Activated CD4-positive, alpha-beta T cell treated with anti-CD3 and anti-CD28 coated beads for 4 hours (primary cell): ENCODE data around the gene LMX1A.

Source experiments
- DNase-seq, 2 donors: peaks; one replicate each; pipeline ENCODE4 v3.0.0-alpha.2; 2020

LMX1A gene

DNA sequence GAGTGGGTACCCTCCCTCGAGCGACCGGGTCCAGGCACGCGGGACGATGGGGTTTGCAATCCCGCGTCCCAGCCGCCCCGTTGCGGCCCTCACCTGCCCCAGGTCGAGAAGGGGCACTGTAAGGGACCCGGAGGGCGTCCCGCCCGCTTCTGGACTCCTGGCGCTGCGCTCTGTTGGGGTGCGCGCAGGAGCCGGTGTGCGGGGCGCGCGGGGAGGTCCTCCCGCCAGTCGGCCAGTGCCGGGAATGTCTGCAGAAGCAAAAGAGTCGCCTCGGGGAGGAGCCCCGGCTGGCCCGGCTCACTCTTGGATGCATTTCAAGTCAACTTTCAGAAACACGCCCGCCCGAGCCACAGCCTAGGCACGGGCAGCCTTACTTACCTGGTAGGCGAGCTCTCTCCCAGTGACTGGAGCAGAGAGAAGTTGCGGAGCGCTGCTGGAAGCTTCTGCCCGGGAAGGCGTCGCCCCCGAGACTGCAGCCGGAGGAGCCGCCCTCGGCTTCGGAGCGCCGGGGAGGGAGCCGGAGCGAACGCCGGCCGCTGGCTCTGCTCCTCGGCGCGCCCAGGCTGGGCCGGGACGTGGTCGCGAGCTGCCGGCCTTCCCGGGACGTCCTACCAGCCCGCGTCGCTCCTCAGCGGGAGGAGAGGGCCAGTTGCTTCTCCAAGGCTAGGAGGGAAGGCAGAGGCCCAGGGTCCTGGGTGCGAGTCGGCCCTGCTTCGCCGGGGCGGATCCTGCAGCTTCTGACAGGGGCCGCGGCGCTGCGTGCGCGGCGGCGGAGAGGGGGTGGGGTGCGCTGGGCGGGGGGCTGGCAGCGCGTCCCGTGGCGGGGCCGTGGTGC is at the start of gene LMX1A:
TSS of gene LMX1A (minus strand) at position 739 of the 835 bp plus-strand sequence. CDS start 1,156 bp downstream, outside the sequence.
- no peak for DNase-seq

DNA sequence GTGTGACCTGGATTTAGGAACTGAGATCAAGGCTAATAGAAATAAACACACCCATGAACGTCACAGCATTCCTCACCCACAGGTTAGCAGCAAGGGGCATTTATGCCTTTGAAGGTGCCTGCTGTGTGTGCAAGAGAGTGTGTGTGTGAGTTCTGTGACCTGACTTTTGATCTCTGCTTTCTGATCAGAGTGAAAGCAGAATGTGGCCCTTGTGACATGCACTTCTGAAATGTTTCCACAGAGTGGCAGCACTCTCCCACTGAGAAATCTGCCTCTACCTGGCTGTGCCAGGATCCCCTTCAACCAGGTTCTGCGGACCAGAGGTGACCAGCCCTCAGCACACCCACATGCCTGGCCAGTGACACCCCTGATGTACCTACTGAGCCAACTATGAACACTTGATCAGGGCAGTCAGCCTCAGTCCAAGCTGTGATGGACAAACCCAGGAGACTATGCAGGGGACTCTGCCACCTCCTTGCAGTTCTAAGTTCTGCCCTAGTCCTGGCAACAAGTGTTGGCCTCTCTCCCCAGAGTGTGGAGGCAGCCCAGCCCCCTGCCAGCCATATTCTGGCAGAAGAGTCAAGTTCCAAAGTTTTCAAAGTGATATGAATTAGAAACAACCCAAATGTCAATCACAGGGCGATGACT is 47.4 kb upstream of the LMX1A start:
- peak in 1 of 2 donors; percentile 11 for DNase-seq

DNA sequence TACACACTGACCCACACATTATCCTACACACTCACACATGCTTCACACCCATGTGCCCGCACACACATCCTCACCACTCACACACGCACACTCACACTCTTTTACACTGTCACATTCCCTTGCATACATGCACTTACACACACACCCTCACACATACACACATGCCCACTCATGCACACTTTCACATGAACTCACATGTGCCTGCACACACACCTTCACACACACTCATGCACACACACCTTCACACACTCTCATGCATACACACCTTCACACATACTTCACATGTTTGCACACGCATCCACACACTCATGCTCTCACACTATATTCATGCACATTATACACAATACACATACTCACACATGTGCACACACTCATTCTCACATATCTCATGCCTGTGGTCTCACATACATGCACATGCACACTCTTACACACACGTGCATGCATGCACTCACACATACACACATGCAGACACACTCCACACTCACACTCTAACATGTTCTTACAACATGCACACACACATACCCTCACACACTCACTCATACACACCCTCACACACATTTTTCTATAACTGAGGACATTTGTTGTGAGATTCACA is 46.1 kb upstream of the LMX1A start:
- no peak for DNase-seq

DNA sequence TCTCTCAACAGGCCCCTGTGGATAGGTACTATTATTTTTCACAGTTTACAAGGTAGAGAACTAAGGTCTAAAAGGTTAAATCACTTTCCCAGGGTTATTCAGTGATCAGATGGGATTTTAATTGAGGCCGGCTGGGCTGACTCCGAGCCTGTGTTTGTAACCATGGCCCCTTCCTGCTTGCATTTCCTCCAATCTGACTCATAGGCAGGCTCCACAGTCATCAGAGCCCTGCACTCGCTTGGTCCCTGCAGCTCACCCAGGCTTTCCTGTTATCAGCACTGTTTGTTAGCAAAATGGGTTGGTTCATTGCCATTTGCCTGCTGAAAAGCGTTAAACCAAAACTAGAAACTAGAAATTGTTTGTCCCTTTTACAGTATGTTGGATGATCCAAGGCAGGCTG is 41.4 kb upstream of the LMX1A start:
- DNase-seq: no peak

DNA sequence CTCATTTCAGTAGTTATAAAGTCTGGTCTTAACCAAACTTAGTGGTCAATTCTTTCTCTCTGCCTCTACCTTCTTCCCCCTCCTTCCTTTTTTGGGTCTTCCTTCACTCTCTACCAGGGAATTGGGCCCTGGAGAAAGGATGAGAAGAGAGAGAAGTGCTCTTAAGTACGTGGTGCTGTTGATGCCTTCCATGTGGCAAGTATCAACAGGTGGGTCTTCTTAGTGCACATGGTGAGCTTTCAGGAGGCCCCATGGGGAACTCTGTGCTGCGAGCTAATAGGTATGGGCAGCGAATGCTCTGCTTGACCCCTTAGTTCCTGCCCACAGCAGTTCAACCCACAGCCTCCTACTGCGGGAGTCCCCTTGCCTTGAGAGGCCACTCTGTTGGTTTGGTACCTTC is 39.4 kb upstream of the LMX1A start:
- no peak for DNase-seq

DNA sequence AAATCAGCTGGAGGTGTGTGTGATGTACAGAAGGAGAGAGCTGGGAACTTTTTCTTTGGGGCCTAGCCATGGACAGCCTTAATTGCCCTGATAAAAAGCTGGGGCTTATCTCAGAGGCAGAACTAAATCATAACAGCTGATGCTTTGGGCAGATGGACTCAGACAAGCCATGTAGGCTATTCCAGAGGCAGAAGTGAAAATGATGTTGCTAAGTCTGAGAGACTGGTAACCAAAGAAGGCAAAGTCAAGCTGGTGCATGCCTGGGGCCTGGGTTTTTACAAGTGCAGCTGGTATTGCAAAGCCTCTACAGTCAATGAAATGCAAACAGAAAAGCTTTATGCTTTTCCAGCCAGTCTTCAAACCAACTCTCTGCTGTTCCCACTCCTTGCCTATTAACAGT is 39.0 kb upstream of the LMX1A start:
- no peak for DNase-seq

DNA sequence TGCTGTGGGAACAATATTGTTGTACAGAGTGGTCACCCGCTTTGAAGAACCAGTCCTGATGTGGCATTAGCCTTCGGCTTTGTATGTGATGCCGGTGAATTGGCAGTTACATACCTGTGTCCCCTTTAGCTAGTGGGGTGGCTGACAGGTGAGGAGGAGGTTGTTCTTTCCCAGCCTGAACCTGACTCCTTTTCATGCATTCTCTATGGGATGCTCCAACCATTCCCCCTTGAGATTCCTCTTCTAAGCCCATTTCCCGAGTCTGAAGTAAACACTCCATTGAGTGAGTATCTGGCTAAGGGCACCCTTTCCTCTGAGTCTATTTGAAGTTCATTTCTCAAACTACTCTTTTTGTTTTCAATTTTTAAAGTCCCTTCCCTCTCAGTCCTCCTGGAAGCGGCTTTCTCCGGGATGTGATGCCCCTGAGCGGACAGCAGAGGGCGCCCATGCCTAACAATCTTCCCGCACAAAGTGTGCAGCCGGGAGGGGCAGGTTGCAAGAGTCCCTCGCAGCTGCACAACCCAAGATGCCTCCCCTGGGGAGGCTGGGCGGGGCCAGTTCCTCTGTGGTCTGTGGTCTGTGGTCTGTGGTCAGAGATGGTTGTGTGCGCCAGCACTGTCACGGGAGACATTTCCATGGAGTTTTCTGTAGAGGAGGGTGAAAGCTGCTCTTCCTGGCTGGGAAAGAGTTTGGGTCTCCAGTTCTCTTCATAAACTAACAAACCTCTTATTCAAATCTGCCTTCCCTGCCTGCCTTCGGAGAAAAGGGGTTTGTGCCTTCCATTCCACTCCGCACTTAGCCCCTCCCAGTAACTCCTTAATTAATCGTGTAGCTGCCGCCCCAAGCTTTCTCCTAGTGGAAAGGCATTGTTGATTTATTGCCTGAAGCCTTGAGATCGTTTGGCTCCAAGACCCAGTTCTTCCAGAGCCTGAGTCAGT is 36.4 kb upstream of the LMX1A start:
- peak; percentile 84 to 87 for DNase-seq

DNA sequence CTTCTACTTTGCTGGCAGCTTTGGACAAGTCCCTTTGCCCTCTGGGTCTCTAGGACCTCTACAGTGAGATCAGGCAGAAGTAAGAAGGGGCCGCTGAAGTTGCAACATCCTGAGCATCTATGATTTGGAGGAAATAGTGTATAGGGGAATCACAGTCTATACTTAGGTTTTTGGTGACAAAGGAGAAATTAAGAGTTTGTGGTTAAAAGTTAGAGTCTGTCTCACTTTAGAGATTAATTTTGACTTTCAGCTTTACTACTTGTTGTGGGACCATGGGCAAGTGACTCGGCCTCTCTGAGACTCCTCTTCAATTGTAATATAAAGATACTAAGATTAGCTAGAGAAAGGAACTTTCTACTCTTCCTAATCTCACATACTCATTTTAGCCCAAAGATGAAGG is 33.1 kb upstream of the LMX1A start:
- DNase-seq: no peak

DNA sequence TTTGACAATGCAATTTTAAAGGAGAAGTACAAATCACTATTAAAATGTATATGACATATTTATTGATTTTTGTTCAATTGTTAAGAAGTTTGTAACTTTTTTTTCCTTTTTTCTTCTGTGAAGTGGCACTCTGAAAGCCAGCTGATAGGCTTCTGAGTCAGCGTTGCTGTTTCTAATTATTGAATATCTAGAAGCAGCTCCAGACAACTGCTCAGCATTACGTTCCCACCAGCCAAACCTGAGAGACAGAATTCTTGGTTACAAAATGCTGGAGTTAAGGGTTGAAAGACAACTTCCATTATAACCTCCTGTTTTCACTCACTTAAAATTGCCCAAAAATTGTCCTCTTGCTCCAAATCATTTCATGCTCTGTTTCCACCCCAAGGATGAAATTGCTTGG is 31.4 kb upstream of the LMX1A start:
- no peak for DNase-seq

DNA sequence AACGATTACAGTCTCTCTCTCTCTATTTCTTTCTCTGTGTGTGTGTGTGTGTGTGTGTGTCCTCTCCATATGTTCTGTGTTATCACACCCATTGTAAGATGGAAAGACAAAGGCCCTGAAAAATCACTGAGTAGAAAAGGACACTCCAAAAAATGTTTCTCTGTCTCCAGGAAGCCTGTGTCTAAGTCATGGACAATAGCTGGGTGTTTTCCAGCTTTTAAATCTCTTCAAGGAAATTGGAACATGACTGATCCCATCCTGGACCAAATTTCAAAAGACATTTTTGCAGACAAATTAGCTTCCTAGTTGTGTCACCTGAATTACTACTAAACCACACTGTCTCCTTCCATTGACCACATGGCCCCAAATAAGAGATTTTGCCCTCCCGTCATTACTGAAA is 31.0 kb upstream of the LMX1A start:
- no peak for DNase-seq

DNA sequence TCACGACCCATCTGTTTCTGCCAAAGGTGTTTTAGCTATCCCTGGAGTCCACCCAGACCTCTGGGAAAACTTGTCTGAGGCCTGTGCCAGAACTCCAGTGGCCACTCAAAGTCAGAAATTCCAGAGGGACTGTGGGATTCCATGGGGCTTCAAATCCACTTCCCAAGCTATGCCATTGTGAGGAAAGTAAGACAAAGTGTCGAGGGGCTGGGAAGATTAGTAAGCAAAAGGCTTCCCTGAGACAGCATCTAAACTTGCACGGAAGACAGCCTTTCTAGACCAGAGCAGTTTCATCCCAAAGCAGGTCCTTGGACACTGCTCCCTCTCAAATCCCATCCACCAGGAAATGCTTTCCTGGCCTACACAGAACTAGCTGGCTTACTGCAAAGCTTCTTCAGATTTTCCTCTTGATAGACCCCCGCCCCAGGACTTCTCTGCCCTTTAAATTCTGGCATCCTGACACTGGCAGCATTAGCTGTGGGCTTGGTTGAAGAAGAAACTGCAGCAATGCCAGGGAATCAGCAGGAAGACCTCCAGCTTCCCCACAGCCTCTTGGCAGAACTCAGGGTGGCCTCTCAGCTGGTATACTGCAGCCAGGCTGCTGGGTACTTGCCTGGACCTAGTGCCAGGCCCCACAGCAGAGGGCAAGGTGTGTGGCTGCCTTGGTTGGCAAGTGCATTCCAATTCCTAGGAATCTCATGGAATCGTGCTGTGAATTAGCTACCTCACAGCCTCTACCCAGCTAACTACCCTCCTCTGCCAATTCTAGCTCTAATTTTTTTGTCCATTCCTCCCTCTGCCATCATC is 27.3 kb upstream of the LMX1A start:
- no peak for DNase-seq

DNA sequence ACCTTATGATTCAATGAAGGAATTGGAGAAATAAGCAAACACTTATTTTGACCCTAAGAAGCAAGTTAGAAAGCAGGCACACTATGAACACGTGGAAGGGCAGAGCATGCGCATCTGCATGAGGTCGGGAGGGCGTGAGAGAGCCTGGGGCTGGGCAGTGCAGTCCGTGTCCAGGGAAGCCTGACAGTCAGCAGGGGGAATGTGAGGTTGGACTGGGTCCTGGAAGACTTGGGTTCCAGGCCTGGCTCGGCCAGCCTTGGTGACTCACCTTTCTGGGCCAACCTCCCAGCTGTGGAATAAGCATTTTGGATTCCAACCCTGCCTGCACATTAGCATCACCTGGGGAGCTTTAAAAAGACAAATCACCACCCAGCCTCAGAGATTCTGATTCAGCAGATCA is 26.6 kb upstream of the LMX1A start:
- DNase-seq: no peak

DNA sequence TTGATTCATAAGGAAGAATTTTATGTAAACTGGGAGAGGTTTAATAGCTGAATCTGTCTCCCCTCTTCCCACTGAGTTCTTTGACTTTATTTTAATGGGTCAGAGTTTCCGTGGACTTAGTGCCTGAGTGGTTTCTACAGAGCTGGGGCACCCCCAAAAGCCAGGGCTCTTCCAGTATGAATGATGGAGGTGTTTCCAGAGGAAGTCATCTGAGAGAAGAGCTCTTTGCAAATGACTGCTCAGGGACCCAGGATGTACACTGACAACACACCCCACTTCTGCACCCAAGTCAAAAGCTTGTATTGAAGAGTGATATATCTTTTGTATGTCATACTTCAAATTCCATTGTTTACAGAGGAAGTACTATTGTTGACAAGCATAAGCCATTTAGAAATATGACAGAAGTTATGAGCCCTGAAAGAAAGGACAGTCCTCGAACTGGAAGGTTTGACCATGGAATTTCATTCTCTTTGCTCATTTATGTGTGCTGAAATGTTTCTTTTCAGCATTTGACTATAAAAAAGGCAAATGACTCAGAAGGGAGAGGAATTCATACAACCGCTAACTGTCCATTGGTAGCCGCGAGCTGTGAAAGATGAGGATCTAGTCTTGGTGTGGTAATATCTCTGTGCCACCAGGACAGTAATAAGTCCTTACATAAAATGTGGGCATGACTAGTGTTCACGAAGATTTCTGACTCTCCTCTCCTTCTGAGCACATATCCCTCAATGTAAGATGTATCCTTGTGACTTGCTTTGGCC is 25.4 kb upstream of the LMX1A start:
- no peak for DNase-seq

DNA sequence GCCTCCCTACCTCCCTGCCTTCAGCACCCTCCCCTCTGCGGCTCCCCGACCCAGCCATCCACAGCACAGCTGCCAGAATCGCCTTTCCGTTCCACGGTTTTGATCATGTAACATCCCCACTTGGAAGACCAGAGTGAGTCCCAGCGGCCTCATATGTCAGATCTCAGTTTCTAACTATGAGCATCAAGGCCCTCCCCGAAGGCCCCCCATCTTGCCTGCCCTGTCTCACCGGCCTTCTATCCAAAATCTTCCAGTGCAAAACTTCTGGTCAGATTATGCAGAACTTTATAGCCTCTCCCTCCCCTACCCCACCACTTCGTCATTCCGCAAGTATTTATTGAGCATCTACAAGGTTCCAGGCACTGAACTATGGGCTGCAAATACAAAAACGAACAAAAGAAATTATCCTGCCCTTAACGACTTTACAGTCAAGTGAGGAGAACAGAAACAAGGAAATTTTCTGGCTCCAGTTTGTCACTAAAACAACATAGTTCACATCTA is 20.3 kb upstream of the LMX1A start:
- no peak for DNase-seq

DNA sequence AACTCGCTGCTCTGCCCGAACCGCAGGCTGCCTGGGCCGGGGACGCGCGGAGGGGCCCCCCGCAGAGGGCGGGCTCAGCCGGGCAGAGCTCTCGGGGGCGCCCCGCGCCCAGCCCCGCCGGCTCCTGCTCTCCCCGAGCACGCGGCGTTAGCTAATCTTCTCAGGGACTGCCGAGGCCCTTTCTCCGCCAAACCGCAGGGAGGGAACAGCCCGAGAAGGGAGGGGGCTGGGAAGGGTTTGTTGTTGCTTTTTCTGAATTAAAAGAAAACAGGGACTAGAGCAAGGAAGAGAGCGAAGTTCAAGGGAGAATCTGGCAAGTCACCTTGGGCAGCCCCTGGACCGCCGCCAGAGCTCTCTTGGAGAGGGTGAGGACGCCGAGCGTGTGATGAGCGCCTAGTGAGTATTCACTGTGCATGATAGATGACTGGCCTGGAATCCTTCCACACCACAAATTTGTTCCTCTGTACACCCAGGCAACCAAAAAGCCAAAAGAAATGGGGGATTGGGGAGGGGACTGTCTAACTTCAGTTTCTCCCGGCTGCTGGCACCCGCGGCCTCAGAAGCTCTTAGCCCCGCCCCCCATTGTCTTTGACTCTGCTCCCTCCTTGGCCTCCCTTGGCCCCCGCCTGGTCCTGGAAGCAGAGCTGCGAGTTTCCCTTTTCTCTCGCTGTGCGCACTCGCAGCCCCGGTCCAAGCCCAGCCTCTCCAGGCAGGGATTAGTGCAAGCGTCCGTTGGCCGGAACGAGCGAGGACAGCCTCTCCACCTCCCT is 19.7 kb upstream of the LMX1A start:
- DNase-seq: peak; percentile 13 to 18

DNA sequence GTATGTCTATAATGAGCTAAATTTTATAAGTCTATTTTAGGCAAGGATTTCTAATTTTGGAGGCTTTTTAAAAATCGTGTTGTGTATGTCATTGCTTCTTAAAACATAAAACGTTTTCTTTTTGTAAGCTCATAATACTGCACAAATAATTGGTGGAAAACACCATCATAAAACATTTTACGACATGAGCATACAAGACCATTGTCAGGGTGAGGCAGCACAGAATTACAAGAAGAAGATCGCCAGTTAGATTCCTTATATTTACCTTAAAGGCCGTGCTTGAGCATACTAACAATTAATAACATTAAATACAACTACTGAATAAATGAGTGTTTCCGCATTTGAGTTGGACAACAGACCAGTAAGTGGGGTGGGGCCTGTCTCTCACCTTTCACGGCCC is 19.1 kb upstream of the LMX1A start:
- no peak for DNase-seq

DNA sequence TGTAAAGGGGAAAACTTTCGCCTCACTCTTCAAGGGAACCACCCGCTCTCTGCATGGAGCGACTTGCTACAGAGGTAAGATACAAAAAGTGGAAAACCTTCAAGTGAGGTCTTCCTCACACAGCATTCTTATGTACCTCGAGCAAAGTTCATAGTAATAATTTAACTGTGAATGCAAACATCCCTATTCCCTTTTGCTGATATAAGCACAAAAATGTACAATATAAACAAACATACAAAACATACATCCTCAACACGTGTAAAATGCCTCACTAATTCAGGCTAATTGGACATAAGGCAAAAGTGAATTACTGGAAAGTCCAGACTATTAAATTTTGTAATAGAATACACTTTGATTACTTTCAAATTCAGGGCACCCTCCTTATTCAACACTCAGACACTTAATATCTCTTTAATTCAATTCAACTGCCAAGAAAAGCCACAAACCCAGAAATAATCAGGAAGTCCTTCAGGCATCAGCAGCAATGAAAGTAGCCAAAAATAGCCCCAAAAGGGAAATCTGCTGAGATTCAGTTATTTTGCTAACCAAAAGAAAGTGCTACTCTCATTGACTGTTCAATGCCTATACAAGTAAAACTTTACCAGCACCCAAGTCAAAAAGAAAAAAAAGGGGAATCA is 15.2 kb upstream of the LMX1A start:
- DNase-seq: no peak

DNA sequence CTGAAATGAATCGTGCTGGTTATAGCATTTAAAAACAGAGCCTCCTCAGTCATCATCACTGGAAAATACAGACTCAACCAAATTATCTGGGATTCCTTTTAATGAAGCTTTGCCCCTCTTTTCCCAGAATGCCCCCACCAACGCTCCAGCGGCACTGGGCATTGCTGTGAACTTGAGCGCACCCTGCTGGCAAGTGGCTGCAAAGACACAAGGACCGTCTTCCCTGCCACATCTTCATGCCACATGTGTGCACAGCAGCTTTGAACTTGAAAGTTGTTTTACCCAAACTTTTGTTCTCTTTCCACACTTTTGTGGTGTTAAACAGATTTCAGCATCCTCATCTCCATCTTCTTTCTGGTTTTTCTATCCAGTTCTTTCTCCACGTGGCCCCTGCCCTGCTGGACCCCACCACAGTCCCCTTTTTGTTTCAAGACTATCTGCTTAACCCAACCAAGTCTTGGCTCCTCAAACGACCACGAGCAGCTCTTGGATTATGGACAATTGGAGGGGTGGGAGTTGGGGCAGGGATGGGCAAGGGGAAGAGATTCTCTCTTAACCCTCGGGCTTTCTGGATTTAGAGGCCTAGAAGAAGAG is 12.8 kb upstream of the LMX1A start:
- DNase-seq: peak; percentile 34 to 44

DNA sequence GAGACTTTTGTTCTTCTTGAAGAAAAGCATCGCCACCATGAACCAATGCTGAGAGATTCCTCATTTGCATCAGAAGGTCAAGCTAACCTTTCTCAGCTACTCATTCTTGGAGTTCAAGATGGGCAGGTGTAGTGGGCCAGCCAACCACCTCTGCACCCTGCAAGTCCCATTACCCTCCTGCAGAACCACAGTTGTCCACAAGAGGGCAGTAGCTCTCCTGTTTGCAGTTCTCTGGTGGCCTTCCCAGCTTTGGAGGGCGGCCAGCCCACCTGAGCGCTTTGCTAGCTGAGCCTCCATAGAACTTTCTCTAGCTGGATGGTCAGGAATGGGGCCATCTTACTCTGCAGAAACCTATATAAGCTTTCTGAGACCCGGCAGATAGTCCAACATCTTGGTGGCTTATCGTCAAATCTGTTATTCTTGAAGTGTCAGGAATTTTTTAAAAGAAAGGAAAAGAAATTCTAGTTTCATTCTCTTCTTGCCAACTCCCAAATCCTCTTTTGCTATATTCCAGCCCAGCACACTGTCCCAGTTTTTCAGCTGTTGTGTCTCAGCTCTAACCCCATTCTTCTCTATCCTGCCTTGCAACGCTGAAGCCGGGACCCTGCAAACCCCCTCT is 11.0 kb upstream of the LMX1A start:
- peak; percentile 63 to 80 for DNase-seq
